ENCODE data around the gene FMNL1.

FMNL1 gene

DNA sequence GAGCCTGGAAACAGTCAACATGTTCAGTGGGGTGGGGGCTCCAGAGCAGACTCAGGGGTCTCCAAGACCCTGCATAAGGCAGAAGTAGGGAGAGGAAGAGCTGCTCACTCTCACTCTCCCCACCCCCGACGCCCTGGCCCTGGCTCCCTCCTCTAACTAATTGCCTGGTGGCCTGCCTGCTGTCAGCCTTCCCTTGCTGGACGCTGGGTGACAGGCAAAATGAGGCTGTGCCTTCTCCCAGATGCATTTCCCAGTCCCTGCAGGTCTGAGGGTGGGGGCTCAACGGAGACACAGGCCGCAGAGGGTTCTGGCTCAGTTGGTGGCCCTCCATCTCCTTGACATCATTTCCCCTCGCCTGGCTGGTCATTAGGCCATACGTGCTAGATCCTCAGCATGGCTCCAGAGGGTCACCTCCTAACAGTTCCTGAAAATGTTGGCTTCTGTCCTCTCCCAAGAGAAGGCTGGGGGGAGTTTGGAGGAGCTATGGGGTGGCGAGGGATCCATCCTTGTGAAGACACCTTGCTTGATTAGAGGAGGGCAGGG, 1.4 kb downstream of the FMNL1 start:
- no peak for DNase-seq

DNA sequence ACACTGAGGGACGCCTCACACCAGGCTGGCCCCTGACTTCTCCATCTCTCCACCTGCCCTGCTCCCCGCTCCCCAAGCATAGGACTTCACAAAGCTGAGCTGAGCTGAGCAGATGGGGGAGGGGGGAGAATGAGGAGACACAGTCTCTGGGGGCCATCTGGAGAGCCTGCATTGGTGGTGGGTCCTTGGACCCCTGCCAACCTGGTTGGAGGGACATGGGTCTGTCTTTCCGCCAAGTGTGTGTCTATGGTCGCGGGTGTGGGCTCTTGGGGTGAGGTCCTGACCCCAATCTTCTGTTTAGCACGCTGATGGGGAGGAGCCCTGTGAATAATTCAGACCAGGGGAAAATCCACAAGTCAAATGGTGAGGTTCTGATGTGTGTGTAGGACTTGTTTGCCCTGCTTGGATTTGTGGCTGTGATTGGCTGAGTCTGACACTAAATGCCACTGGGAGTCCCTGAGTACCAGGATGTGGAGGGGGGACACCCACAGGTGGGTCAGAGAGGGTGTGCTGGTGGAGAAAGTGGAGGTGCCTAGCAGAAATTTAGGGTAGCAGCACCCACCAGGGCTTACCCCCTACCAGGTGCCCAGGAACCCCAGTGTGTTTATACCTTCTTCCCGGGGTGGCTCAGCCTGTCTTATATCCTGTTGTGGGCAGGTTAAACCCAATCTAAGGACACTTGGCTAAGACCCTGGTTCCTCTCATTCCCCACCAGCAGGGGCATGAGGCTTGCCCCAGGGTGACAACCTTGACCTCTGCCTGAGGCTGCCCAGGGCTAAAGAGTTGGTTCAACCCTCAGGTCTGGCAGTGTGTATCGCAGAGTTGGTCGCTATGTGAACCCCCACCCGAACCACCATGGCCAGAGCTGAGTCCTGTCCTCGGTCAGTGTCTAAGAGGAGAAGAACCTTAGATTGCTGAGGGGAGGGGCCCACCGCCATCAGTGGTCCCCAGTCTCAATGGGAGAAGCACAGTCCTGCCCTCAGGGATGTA, 2.1 kb downstream of the FMNL1 start:
- no peak for DNase-seq

DNA sequence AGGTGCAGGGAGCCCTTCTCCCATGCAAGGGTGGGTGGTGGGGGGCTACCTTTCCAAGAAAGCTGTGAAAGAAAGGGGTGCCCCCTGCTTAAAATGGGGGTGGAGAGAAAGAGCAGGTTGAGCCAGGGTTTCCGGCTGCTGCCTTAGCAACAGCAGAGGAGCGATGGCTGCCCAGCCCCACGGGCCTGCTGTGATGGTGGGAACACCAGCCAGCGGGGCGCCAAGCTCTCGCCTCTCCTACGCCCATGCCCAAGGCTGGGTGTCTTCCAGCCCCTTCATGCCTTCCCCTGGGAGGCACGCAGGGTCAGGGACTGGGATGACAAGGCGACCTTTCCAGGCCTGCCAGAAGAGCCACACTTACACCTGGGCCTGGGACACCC, 3.0 kb downstream of the FMNL1 start:
- DNase-seq: no peak

DNA sequence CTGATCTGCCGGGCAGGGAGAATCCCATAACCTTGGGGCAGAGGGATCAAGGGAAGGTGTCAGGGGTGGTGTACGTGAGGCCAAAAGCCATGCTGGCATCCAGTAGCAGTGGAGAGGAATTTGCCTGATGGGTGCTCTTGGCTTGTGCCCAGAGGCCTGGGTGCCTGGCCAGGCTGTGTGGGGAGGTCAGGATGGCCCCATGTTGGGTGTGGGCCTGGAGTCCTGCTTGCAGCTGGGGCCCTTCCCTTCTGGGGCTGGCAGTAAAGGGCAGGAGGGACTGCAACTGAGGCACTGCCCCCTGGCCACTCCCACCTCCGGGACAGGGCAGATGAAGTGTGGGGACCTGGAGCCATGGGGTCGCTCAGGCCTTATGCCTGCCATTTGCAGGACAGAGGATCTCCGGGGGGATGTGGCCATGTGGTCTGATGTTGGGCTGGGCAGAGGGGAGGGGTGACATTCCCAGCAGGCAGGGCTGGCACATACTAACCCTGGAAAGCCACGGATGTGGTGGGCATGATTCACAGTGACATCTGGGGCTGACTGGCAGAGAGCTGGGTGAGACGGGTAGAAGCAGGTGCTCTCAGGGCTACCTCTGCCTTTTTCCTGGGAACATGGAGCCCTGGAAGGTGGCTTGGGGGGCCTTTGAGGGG, 3.5 kb downstream of the FMNL1 start:
- DNase-seq: no peak

DNA sequence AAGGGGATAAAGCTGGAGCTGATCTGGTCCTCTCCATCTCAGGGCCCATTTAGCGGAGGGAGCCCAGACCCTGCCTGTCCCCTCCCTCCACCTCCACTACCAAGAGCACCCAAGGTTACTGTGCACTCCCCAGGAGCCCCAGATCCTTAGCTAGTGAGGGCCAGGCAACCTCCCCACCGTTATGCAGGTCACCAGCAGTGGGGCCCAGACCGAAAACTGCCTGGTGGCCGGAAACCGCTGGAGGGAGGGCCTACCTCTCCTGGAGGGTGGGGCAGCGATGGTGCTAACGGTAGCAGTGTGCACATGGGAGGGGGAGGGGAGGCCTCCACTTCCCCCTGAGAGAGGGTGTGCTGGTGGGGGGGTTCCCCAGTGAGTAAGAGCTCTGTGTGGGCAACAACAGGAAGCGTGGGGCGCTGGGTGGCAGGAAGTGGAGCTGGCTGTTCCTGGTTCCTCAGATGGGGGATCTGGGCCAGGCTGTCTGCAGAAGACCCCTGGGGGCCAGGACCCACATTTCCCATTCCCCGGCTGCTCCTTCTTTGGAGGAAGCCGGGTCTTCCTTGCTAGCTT, 4.4 kb downstream of the FMNL1 start:
- DNase-seq: no peak

DNA sequence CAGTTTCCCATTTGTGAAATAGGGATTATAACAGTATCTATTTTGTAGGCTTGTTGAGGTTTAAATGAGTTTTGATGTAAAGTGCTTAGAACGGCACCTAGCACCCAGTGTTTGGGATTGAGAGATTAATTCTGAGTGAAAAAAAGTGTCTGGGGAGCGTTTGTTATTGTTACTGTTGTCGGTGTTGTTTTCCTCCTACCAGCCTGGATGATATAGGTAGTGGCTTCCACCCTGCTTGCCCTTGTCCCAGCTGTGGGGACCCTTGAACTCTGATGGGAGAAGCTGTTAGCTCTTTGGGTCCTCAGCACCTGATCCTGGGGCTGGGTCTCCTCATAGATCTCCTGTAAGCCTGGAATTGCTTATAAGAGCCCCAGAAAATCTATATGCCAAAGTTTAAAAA, 4.9 kb downstream of the FMNL1 start:
- no peak for DNase-seq

DNA sequence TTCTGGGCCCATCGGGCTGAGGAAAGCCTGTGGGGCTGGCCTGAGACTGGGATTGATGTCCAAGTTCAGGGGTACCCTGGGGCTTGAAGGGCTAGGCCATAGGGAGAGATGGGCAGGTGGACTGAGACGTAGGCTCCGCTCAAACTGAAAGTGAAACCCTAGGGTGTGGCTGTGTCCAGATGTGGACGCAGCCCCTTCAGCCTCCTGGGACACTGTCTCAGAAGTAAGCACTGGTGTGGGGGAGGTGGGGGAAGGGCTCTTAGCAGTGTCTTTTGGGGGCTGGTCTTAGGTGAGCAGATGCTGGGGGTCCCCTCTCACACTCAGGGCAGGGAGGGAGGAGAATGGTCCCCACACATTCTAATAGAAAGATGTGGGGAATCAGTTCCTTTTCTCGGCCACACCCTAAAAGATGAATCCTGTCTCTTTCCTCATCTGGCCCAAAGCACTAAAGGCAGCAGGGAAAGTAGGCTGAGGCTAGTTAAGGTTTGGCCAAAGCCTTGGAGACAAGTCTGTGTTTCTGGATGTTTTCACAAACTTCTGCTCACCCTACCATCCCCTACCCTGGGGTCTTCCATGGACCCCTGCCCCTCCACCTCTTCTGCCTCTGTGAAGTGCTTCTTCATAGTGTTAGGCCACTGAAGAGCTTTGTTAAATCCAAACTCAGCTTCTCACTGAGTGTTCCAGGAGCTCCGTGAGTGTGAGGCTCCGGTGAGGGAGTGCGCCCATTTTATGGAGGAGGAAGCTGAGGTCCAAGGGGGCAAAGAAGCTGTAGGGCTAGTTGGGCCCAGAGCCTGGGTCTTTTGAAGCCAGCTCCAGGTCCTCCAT, 5.6 kb downstream of the FMNL1 start:
- no peak for DNase-seq

DNA sequence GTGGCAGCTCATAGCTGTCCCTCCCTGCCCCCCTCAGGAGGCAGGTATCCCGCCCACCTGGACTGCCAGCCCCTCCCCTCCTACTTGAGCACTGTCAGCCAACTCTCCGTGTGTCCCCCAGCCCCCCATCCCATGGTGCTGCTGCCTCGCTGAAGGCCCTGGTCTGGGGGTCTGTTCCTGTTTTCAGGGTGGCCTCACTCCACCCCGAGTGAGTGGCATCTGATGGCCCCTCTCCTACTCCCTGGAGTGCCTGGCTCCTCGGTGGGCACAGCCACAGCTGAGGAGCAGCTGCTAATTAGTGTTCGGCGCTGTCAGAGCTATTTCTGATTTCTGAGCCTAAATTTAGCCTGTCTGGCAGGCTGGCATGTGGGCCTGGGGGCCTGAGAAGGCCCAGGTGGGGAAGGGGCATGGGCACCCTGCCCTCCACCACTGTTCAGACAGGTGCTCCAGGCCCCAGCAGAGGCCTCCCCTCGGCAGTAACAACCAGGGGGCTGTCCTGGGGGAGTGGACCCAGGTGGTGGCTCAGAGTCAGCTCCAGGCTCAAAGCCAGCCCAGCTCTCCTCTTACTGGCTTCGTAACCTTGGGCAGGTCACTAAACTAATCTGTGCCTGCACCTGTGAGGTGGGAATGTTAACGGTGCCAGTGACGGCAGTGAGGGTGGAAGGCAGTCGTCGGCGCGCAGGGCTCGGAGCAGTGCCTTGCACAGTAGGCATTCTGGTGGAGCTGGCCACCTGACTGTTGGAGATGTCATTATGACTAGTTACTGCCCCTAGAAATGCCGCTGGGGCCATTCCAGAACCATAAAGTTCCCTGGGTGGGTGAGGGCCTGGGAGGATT, 6.5 kb downstream of the FMNL1 start:
- no peak for DNase-seq

DNA sequence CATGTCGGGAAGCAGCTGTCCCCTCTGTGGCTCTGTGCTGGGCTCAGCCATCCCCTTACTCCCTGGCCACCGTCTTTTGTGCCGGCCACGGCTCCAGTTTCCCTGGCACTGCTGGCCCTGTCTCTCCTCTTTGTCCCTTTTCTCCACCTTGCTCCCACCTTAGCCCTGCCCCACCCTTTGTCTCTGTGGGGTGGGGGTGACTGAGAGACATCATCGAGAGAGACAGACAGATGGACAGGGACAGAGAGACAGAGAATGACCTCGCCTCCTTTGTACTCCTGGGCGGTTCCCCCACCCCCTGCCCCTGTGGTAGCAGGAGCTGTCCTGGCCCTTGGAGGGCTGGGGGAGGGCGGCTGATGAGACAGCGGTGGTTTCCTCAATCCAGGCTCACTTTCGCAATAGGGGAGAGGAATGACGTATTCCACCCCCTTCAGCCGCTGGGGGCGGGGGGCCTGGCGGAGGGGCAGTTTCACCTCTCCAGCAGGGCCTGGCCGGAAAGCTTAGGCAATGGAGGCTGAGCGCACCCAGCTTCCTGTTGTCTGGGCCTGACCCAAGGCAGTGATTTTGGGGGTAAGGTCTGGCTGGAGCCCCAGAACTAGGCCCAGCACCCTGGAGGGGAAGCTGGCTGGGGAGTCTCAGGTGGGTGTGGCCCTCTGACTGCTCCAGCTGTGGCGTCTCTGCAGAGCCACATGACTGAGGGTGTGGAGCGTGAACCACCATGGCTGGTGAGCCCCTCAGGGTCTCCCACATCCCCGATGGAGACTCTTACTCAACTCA, 7.3 kb downstream of the FMNL1 start:
- DNase-seq: no peak

DNA sequence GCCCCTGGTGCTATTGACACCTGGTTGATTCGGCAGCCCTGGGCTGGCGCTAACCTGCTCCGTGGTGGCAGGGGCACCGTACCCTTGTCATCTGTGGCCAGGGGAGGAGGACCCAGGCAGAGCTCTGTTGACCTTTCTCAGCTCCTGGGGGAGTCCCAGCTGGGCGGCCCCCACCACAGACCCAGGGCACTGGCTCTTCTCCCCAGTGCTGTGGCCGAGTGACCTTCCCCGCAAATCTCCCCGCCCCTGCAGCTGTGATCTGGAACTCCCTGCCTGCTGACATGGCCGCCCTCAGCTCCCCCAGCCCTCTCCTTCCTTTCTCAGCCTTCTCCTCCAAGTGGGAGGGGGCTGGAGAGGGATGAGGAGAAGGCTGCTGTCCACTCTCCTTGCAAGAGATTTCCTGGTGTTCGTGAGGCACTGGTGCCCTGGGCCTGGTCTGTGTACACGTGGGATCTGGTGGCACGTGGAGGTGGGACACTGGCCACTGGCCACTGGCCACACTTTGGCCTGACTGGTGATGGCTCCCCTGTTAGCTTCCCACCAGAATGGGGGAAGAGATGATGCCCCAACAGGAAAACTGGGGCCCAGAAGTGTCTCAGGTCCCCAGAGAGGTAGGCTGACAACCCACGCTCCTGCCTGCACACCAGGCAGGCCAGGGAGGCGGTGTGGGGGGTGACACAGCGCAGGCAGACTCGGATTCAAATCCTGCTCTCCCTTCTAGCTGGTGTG, 8.2 kb downstream of the FMNL1 start:
- DNase-seq: no peak

DNA sequence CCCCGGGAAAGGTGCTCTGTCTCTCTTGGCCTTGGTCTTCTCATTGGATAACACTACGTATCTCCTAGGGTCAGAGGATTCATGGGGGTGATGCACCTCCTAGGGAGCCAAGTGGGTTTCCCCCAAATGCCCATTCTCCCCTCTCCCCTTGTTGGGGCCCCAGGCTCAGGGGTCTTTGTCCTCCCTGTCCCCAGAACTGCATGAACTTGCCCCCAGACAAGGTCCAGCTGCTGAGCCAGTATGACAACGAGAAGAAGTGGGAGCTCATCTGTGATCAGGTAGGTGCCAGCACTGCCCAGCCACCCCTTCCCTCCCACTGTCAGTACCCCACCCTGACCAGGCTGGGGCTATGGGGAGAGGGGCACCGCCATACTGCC, 8.7 kb downstream of the FMNL1 start:
- DNase-seq: no peak

DNA sequence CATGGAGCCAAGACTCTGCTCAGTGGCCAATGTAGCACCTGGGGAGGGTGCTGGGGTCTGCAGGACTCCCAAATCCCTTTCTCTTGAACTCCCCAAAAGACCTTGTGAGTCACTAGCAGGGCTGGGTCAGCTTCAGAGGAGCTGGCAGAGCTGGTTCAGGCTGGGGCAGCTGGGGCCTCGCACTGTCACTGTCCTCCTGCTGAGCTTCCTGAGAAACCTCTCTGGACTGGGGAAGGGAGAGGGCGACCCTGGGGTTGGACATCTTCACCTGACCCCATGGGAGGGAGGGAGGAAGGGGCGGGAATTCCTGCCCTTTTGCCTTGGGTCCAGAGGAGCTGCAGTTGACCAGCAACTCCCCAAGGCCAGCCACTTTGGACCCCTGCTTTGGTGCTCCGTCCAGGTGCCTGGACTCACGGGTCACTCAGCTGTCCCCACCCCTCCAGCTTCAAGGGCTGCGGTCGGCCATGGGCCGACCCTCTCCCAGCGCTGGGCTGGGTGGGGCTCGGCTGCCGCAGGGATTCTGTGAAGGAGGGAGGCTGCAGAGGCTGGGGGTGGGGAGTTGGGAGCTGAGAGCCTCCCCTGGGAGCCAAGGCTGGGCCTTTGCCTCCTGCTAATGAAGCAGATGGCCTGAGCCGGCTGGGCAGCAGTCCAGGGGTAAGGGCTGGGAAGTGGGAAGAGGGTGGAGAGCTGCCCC, 9.2 kb downstream of the FMNL1 start:
- DNase-seq: no peak

DNA sequence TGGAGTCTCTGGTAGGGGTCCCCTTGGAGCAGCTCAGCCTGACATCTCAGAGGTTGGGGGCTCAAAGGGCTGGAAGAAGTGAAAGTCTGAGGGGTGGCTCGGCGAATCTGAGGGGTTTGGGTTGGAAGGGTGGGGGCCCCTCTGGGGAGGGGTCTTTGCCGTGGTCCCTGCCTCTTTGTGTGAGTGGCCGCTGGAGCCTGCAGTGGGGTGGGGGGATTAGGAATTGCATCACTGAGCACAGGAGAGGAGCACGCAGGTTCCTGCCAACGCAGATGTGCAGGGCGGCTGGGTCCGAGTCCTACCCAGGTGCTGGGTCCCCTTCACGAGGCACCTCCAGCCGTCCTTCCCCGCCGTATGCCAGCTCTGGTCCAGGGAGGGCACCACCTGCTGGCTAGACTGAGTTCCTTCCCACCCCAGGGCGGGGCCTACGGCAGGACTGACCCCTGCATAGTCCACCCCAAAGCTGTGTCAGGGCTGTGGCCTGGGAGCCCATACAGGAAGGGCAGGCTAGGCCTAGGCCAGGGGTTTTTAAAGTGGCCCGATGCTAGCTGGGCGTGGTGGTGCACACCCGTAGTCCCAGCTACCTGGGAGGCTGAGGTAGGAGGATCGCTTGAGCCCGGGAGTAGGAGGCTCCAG, 9.9 kb downstream of the FMNL1 start:
- no peak for DNase-seq

DNA sequence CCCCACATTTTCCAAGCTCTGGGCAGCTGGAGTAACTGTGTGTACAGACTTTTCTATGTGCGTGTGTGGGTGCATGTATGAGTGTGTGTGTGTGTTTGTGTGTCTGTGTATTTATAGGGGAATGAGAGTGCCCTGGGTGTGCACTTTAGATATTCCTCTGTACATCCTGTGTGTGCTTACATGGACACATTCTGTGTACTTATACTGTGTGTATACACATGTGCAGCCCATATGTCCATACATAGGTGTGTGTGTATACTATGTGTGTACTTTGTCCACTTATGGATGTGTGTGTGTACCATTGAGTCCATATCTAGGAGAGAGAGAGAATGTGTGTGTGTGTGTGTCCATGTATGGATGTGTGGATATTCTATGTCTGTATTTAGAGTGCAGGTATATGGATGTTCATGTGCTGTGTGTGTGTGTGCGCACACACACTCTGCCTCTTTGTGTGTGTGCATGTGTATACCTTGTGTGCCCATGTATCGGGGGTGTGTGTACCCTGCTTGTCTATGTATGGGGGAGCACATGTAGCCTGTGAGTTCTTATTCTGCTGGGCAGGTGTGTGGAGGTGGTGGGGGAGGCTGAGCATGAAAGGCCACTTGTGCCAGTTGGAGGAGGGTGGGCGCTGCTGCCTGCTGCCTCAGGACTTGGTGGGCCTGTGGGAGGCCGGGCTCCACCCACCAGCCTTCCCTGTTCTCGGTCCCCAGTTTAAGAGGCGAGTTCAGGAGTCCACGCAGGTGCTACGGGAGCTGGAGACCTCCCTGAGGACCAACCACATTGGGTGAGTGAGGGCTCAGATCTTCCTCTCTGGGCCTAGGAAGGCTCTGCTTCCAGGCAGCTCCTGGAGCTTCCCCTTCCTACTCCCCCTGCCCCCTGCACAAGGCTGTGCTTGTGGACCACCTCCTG, 11.1 kb downstream of the FMNL1 start:
- DNase-seq: no peak

DNA sequence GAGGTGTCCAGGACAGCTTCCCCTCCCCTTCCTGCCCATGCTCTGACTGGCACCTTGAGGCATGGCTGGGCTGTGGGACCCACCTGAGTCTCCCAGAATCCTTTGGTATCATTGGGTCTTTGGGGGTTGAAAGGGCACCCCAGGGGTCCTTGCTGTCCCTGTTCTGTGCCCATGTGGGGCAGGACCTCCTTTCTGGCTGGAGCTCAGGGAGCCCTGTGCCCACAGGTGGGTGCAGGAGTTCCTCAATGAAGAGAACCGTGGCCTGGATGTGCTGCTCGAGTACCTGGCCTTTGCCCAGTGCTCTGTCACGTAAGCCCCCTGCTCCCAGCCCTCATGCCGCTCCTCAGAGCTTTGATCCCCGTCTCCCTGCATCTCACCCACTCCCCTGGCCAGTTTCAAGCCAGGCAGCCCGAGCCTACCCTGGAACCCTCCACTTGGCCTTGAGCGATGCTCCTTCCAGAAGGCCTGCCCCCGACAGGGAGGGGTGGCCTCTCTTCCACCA, 11.8 kb downstream of the FMNL1 start:
- DNase-seq: no peak

DNA sequence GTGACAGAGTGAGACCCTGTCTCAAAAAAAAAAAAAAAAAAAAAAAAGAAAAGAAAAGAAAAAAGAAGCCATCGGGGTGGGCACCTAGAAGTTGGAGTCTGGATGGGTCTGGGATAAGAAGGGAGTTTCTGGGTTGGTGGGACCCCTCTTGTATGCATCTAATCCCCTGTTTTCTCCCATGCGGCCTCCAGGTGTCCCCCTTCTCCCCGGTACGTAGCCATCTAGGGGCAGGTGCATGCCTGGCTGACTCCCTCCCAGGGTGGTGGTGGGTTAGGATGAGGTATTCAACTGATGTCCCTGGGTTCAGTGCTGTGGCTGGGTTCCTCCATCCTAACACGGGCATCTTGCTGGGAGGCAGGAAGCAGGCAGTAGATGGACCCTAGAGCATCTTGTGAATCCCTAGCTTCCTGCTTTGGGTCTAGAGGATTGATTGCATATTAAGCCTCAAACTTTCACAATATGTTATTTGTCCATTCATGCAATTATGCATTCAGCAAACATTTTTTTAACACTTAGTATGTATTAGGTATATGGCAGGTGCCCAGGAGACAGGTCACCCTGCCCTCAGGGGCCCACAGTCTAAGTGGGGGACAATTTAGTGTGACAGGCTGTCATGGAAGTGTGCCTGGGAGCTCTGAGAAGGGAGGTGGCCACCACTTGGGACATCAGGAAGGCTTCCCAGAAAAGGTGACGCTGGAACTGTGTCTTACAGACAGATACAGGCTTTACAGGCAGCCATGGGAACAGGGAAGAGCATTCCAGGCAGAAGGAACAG, 13.1 kb downstream of the FMNL1 start:
- peak; percentile 60 for DNase-seq
